Stimulated activated CD4-positive, alpha-beta T cell treated with anti-CD3 and anti-CD28 coated beads, TNF-alpha, amount 100 ng/mL, for 24 hours (primary cell): Measurements from ENCODE around the gene RASGRF1.

ENCODE experiments used
- DNase-seq, 3 experiments: peaks; one replicate each; pipeline ENCODE4 v3.0.0-alpha.2; 2020; ENCODE audit warnings: low read depth in 3 of 3

Gene RASGRF1

GRCh38 chr15:79094611-79095021, 4.0 kb upstream of the RASGRF1 start:
- no peak for DNase-seq

DNA sequence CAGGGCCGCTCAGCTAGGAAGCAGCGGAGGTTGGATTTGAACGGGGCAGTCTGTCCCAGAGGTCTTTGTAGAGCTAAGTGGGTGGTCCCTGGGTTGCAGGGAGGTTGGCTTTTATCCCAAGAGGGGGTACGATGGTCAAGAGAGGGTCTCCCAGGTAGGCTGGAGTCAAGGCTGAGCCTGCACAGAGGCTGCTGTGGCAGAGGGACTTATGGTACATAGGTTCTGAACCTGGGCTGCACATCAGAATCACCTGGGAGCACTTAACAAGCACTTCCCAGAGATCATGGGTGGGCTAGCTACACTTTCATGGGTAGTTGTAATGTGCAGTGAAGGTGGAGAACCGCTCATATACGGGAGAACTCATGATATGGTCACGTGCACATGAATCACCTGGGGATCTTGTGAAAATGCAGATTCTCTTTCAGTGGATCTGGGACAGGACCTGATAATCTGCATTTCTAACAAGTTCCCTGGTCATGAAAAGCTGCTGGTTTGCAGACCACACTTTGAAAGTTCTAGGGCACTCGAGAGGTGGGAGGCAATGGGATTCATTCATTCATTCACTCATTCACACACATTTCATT, 2.9 kb upstream of the RASGRF1 start:
- no peak for DNase-seq

DNA sequence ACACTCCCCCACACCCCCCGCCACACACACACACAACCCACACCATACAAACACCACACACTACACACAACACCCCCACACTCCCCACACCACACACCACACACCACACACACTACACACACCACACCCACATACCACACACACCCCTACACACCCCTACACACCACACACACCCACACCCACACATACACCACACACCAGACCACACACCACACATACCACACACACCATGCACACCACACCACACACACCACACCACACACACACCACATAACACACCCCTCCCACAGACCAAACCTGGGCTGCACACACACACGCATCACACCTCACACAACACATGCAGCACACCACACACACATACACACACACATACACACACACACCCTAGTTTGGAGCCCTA, 1.8 kb upstream of the RASGRF1 start:
- DNase-seq, result no peak

DNA sequence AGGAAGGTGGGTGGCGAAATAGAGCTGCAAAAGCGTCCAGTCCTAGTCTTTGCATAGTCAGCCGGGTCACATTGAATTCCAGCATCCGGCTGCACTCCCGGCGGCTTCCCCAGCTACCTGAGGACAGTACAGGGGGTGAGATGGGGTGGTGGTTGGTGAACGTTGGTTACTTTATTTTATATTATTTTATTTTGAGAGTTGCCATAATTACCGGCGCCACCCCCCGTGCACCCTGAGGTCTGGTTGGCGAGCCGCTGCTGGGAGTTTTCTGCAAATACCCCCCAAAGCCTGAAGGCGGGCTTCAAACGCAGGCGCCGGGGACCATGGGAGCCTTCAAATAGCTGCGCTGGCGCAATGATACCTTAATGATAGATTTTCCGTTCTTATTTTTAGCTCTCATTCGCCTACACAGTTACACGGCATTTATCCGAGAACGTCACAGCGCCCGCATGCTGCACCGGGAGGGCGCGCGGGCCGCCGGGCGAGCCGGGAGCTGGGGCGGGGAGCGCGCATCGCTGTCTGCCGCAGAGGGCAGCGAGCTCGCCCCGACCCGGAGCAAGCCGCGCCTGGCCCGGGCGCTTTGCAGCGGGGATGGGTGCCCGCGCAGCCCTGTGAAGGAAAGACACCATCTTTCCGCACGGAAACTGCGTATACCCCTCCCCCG, 756 bp upstream of the RASGRF1 start:
- peak; percentile 5 to 46 (median 15) for DNase-seq

DNA sequence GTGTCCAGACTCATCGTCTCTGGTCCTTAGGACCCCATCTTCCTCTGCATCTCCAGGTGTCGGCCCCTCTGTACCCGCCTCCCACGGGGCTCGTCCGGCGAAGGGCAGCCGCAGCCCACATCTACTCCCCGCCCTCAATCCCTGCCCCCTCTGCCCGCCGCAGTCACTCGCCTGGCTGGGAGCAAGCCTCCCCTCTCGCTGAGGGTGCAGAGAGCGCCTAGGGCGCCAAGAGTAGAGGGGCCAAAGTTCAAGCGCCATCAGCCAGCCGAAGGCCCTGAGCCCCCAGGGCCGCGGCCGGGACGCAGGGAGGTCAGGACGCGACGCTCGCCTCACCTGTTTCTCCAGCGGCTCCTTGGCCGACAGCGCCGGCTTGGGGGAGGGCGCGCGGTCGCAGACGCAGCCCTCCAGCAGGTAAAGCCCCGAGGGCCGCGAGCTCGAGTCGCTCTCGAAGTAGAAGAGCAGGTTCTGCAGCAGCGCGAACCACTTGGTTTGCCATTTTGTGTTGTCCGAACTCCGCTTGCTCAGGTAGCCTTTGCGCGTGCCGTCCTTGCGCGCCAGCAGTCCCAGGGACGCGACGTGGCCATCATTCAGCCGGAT, 592 bp downstream of the RASGRF1 start:
- no peak for DNase-seq

DNA sequence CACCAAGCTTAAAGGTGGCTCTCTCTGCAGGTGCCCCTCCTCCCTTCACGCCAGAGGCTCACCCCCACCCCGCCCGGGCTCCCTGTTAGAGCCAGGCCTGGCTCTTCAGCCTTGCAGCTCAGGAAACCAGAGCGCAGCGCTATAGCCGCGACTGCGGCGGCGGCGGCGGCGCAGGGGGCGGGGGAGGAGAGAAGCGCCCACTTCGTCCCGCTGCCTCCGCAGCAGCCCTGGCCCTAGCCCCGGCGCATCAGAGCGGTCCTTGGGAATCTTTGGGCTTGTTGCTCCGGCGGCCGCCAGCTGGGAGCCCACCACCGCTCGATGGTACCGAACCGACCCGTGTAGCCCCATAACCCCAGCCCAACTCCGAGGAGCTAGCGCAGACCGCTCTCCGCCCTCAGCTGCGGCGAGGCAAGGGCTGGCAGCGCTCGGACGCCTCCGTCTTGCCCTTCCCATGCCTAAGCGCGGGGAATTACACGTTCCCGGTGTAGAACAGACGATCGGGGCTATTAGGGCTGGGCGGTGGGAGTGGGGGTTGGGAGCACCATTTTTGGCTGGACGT, 1.2 kb downstream of the RASGRF1 start:
- DNase-seq, result no peak

DNA sequence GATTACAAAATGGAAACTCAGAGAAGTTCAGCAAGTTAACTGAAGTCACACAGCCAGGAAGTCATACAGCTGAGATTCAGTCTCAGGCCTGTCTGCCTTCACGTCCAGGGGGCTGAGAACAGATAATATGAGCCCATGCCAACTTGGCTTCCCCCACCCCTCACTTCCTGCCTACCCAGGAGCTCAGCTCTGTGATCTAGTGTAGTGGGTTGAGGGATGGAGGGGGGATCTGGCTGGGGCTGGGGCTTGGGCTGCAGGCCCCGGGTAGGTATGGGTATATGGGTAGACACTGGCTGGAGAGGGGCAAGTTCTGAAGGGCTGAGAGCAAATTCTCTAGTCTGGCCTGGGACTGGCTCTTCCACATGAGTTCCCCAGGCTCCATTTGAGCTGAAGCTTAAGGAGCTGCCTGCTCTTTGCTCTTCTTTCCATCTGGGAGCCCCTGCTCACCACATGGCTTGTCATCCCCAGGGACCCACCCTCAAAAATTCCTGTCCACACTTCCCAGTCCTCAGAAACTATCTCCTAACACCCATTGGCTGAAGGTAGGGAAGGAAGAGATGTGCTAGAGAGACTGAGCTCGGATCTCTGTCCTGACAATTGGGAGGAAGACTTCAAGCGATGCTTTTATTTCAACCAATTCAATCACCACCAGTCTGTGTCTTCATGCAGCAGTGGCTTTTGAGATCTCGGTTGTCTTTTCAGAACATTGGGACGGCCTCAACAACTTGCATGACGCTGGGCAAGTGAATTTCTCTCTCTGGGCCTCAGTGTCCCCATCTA, 2.0 kb downstream of the RASGRF1 start:
- no peak for DNase-seq

DNA sequence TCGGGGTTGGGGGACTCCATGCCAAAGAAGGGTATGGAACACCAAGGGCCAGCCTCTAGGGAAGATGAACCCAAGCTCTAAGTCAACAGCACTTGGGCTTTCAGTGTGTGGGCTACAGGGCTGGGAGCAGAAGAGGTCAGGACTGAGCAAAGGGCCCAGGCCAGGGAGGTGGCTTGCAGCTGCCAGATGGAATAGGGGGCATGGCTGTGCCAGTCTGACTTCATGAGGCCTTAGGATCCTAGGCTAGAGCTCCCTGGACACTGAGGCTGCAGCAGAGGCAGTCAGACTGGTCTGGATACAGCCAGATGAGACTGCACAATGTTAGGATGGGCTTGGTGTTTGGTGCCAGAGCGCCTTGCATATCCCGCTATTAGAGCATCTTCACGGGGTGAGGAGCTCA, 3.8 kb downstream of the RASGRF1 start:
- no peak for DNase-seq

DNA sequence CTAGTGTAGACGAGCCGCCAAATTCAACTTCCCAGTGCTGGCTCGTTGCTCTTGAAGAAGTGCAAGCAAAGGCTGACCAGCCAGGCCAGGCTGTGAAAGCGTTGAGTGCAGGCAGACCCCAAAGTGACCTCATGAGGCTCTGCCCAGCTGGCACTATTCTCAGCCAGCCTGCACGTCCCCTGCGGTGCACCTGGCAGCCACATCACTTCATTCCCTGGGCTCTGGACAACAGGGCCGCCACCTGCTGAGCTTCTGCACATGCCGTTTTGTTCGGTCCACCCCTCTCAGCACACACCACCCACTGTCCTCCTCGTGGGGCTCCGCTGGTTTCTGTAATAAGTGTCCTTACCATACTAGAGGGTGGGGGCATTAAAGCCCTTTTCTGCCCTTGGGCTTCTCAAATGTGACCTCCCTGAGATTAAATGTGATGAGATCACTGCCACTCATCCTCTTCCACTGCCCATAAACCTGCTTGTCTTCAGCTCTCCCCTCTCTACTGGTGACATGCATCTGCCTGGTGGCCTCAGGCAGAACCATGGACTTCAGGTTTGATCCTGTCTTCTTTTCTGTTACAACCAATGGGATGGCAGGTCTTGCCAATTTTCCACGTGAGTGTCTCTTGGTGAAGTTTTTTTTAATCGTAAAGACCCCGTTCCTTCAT, 6.1 kb downstream of the RASGRF1 start:
- no peak for DNase-seq

GRCh38 chr15:79083154-79083553, 7.4 kb downstream of the RASGRF1 start:
- DNase-seq, result no peak

DNA sequence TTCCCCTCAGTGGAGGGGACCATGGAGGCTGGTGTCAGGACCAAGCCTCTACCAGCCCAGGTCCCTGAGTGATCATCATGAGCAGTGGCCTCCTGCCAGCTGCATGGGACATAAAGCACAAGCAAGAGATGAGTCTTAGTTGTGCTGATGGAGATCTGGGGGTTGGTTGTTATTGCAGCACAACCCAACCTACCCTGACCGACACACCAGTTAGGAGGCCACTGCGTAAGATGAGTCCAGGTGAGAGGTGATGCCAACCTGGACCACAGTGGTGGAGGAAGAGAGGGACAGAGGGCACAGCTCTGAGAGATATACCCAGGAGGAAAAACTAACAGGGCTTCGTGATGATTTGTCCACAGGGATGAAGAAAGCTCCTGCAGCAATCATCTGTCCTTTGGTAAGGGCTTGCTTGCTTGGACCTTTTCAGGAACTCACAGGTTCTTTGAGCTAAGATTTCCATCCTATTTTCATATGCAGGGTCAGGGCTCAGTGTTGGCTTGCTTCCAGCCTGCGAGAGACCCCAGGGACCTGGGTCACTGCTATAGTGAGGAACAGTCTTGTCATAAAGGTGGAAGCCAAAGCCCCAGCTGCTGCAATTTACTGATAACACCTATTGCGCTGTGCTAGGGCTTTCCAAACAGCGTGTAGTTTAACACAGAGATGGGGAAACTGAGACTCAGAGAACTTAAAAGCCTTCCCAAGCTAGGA, 8.1 kb downstream of the RASGRF1 start:
- no peak for DNase-seq

DNA sequence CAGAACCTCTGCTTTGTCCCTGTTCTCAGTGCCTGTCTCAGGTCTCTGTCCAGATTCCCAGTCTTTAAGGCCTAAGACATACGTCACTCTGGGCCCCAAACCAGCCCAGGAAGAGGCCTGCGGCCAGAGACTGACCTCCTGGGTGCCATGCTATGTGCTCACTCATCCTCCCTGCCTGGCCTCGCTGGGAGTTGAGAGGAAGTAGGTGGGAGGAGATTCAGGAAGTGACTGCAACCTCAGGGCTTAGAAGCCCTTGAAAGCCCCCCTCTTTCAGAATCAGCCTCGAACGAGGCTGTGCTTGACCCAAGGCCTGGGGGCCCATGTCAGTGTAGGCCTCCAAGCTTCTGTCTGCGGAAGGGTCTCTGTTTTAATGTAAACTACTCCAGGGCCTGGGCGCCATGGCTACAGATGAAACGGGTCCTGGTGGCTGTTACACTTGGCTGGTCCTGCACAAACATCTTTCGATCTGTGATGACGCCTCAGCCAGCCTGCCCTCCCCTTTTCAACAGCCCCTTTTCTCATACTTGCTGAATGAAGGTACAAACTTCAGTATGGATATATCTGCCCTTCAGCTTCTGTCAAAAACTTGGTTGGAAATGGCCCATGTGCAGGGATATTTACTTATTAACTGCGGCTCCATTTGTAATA, 11.7 kb downstream of the RASGRF1 start:
- DNase-seq, result no peak

- no peak for DNase-seq
Observed at GRCh38 chr15:79078003-79078402, 12.6 kb downstream of the RASGRF1 start.

DNA sequence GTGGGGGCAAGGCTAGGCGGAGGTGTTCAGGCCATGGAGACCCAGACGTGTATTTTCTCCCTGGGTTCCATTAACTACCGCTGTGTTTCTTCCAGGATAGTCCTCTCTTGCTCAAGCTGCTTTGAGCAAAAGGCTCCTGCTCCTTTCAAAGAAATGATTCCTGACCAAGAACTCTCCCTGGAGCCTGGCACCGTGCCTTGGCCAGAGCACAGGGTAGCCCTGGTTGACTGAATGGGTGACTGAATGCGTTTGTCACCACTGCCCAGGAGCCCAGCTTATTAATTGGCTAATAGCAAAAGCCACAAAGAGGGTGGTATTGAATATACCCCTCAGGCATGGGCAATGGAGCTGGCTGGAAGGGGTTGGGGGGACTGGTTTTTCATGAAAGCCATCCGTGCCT, 13.9 kb downstream of the RASGRF1 start:
- DNase-seq, result no peak

- DNase-seq, result no peak
Observed at GRCh38 chr15:79075256-79075655, 15.3 kb downstream of the RASGRF1 start.

DNA sequence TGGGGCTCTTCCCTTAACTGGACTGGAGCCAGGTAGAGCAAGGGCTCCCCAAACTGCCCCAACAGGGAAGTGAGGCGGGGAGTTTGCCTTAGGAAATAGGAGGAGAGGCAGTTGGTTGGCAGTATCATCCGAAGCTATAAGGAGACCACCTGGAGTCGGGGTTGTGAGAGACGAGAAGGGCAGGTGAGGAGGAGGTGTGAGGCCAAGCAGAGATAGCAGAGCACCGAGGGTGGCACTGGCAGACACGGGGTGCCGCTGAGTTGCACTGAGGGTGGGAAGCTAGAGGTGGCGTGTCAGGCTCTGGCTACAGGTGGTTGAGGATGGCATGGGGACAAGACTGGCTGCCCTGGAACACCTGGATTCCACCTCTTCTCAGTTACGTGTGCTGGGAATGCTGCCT, 17.2 kb downstream of the RASGRF1 start:
- DNase-seq, result no peak

DNA sequence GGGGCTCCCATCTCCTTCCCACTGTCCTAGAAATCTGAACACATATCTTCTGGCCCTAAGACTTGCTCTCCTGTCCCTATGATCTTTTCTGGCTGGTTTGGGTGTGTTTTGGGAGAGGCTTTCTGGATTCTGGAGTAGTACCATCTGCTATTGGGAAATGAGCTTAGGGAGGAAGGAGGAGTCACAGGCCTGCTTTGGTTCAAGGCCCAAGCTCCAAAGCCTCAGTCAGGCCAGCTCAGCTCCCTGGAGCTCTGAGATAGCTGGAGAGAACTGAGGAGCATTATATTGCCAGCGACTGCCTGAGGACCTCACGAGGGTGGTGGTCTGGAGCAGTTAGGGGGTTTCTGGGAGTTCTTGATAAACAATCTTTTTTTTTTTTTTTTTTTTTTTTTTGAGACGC, 18.7 kb downstream of the RASGRF1 start:
- no peak for DNase-seq

DNA sequence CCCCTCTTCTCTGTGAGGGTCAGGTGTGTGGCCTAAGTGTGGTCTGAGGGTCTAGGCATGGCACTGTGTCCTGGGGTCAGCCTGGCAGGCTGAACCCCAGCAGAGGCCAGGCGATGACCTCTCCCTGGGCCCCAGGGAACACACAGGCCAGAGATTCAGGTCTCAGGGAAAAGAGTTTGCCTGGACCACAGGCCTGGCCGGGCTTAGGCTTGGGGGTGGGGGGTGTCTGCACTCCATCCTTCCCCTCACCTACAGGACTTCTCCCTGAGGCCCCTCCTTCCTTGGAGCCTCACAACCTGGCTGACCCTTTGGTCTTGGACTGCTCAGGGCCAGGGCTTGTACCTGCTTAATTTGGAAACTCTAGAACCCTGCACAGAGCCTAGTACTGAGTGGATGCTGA, 21.8 kb downstream of the RASGRF1 start:
- DNase-seq, result no peak

- DNase-seq, result no peak
Observed at GRCh38 chr15:79067969-79068368, 22.6 kb downstream of the RASGRF1 start.

- DNase-seq, result no peak
Observed at GRCh38 chr15:79067072-79067833, 23.3 kb downstream of the RASGRF1 start.
